Stimulated activated naive B cell treated with anti-CD40 and anti-IgM and Interleukin-4, amounts not matched to agents 10 μg/mL and 1 μg/mL and 100 μg/mL, for 72 hours (primary cell): ENCODE results near the gene TGIF2.
"Not testable (repeated sequence)": the region's sequence is repeated elsewhere in the genome, so short reads cannot be mapped to it uniquely, and the experiment has no call there.

Source experiments
- ATAC-seq, 2 donors: fragments of 150-1000 bp; cut with Tn5 transposase; replicated peaks; 2 replicates each; pipeline ENCODE4 v1.10.0; 2021; ENCODE audit warnings: moderate library complexity in 1 of 2
- DNase-seq: peaks from one replicate; pipeline ENCODE4 v3.0.0; 2021
- H3K27ac Mint-ChIP-seq: one replicate; pipeline ENCODE4 v1.8.0; 2022; ENCODE audit warnings: mild to moderate bottlenecking, mixed read lengths
- H3K27me3 Mint-ChIP-seq, 2 donors: one replicate each; pipeline ENCODE4 v1.8.0; 2022; ENCODE audit warnings: mixed read lengths in 2 of 2
- H3K36me3 Mint-ChIP-seq, 2 donors: one replicate each; pipeline ENCODE4 v1.8.0; 2022; ENCODE audit warnings: mixed read lengths in 2 of 2, mild to moderate bottlenecking in 1 of 2
- H3K4me1 Mint-ChIP-seq, 2 donors: one replicate each; pipeline ENCODE4 v1.8.0; 2022; ENCODE audit warnings: mixed read lengths in 2 of 2, mild to moderate bottlenecking in 1 of 2
- H3K4me3 Mint-ChIP-seq, 2 donors: one replicate each; pipeline ENCODE4 v1.8.0; 2022; ENCODE audit warnings: mild to moderate bottlenecking in 2 of 2, mixed read lengths in 2 of 2, moderate library complexity in 1 of 2
- H3K9me3 Mint-ChIP-seq, 2 donors: one replicate each; pipeline ENCODE4 v1.8.0; 2022; ENCODE audit warnings: mixed read lengths in 2 of 2, mild to moderate bottlenecking in 1 of 2

TGIF2 gene

DNA sequence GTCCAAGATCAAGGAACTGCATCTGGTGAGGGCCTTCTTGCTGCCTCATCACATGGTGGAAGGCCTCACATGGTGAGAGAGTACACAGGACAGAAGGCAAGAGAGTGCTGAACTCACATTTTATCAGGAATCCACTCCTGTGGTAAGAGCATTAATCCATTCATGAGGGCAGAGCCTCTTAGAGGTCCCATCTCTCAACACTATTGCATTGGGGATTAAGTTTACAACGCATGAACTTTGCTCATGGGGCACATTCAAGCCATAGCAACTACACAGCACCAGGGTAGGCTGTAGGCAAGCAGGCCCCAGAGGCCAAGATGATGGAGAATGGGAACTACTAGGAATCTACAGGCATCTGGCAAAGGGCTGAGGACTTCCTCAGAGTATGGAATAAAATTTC lies 10.0 kb upstream of the TGIF2 start:
- Mint-ChIP-seq H3K4me1 (no peaks in the 10 kb centered on the region), H3K9me3 (peaks cover 0 to 4% of the 10 kb centered on the region in 2 donors), H3K27ac (no peak overlapping the region), H3K4me3 (no peak overlapping the region), H3K36me3 (peaks cover 8 to 9% of the 10 kb centered on the region in 2 donors), H3K27me3 (no peaks in the 10 kb centered on the region)
- no peak for ATAC-seq
- no peak for DNase-seq

DNA sequence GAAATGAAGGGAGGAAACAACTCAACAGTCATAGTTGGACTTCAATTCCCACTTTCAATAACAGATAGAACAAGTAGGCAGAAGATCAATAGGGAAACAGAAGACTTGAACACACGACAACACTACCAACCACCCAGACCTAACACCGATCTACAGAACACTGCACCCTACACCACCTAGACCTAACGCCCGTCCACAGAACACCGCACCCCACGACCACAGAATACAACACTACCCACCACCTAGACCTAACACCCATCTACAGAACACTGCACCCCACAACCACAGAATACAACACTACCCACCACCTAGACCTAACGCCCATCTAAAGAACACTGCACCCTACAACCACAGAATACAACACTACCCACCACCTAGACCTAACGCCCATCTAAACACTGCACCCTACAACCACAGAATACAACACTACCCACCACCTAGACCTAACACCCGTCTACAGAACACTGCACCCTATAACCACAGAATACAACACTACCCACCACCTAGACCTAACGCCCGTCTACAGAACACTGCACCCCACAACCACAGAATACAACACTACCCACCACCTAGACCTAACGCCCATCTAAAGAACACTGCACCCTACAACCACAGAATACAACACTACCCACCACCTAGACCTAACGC lies 9.2 kb upstream of the TGIF2 start:
- not testable (repeated sequence) for DNase-seq, H3K36me3 Mint-ChIP-seq, ATAC-seq, H3K27me3 Mint-ChIP-seq, H3K4me1 Mint-ChIP-seq, H3K4me3 Mint-ChIP-seq, H3K27ac Mint-ChIP-seq, H3K9me3 Mint-ChIP-seq

DNA sequence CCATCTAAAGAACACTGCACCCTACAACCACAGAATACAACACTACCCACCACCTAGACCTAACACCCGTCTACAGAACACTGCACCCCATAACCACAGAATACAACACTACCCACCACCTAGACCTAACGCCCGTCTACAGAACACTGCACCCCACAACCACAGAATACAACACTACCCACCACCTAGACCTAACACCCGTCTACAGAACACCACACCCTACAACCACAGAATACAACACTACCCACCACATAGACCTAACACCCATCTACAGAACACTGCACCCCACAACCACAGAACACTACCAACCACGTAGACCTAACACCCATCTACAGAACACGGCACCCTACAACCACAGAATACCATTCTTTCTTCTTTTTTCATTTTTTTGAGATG lies 8.7 kb upstream of the TGIF2 start:
- not testable (repeated sequence) for ATAC-seq, H3K36me3 Mint-ChIP-seq, DNase-seq, H3K27ac Mint-ChIP-seq, H3K9me3 Mint-ChIP-seq, H3K27me3 Mint-ChIP-seq, H3K4me3 Mint-ChIP-seq, H3K4me1 Mint-ChIP-seq

DNA sequence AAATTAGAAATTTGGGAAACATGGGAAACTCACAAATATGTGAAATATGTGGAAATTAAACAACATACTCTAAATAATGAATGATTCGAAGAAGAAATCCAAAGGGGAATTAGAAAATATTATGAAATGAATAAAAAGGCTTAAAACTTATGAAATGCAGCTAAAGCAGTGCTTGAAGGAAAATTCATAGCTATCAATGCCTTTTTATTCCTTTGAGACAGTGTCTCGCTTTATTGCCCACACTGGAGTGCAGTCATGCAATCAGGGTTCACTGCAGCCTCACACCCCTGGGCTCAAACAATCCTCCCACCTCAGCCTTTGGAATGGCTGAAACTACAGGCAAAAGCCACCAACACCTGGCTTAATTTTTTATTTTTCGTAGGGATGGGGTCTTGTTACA lies 7.9 kb upstream of the TGIF2 start:
- no peaks in the 10 kb centered on the region for H3K4me1 Mint-ChIP-seq
- ATAC-seq = no peak
- peaks cover 0 to 4% of the 10 kb centered on the region in 2 donors for H3K9me3 Mint-ChIP-seq
- H3K27ac Mint-ChIP-seq = no peak overlapping the region
- DNase-seq = no peak
- H3K27me3 Mint-ChIP-seq = no peaks in the 10 kb centered on the region
- H3K4me3 Mint-ChIP-seq = no peak overlapping the region
- H3K36me3 Mint-ChIP-seq = peaks cover 7 to 8% of the 10 kb centered on the region in 2 donors

DNA sequence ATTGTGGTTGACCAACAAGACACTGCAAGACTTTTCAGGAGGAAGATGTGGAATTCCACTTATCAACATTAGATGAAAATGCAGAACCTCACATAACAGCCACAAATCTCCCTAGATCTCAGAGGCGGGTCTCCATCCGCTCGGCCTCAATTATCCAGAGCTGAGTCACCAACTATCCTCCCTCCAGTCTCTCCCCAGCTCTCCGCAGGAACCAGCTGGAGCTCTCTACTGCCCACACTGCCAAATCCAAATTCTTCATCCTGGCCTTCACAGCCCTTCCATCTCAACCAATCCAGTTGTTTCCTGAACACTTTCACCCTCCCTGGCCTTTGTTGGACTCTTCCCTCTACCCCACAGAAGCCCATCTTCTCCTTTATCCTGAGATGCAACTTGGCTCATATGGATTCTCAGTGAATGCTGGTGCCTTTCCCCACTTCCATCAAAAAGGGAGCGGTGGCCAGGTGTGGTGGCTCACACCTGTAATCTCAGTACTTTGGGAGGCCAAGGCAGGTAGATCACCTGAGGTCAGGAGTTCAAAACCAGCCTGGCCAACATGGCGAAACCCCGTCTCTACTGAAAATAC lies 3.5 kb upstream of the TGIF2 start:
- no peak overlapping the region for H3K4me3 Mint-ChIP-seq
- H3K27me3 Mint-ChIP-seq = no peaks in the 10 kb centered on the region
- DNase-seq (no peak), ATAC-seq (no peak)
- peaks cover 13 to 20% of the 10 kb centered on the region in 2 donors for H3K4me1 Mint-ChIP-seq
- peaks cover 0 to 2% of the 10 kb centered on the region in 2 donors for H3K9me3 Mint-ChIP-seq
- no peak overlapping the region for H3K27ac Mint-ChIP-seq
- H3K36me3 Mint-ChIP-seq = peaks cover 5 to 9% of the 10 kb centered on the region in 2 donors

DNA sequence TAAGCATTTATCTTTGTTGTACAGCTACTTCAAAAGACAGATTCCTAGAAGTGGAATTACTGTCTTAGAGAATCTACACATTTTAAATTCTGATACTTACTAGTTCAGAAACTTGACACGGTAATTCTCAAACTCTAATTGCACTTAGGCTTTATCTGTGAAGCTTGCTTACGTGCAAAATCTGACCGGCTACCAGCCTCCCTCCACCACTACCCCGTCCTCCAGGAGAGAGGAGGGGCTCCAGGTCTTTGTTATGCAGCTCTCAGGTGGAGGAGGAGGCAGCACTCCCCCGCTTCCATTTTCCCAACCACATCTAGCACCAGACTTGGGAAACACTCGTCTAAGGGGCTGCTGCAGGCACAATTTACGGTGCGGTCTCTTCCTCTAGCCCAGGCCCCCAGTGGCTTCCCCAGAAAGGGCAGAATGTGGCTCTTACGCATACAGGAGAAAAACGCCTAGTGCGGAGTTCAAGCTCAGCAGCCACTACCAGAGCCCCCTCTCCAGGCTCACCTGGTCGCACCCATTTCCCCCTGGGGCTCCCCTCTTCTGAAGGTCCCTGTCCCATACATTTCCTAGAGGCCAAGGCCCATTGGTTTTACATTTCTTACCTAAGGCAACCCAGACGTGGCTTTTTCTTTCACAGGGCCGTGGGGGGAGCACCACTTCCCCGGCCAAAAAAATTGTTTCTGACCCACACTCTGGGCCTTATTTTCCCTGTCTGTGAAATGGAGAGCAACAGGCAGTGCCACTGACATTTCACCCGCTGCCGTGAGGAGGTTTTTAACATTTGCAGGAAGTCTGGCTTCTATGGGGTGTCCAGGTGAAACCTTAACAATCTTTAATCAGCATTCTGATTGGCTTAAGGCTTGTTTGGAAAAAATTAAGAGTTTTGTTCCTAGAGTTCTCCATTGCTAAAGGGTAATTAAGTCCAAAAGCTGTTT lies 1.6 kb upstream of the TGIF2 start:
- DNase-seq (no peak), ATAC-seq (no peak)
- Mint-ChIP-seq H3K36me3 (peaks cover 3 to 11% of the 10 kb centered on the region in 2 donors), H3K4me3 (peak overlapping the region; percentile 86 to 88), H3K4me1 (peaks cover 27 to 36% of the 10 kb centered on the region in 2 donors), H3K27me3 (no peaks in the 10 kb centered on the region), H3K9me3 (no peaks in the 10 kb centered on the region), H3K27ac (peak overlapping the region; percentile 98)

DNA sequence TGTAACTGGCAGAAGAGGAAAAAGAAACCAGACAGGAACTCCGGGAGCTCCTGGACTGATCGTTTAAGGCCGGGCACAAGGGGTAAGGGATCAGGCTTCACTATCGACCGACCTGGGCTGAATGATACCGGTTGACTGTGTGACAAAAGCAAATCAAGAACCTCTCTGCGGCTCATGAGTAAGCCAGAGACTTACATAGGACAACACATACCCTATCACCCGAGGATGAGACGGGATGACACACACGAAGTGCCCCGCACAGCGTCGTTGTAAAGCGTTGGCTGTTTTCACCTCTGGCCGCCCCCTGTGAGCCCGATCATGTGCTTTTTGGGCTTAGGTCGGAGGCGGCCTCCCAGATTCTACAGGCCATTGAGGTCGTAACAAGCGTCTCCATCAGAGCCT lies 695 bp upstream of the TGIF2 start:
- Mint-ChIP-seq H3K27ac (peak overlapping the region; percentile 98), H3K9me3 (no peaks in the 10 kb centered on the region), H3K4me1 (peaks cover 27 to 36% of the 10 kb centered on the region in 2 donors), H3K4me3 (peak overlapping the region; percentile 86 to 88), H3K36me3 (peaks cover 3 to 11% of the 10 kb centered on the region in 2 donors), H3K27me3 (no peaks in the 10 kb centered on the region)
- ATAC-seq (peak; percentile 57 to 60), DNase-seq (peak; percentile 37)

DNA sequence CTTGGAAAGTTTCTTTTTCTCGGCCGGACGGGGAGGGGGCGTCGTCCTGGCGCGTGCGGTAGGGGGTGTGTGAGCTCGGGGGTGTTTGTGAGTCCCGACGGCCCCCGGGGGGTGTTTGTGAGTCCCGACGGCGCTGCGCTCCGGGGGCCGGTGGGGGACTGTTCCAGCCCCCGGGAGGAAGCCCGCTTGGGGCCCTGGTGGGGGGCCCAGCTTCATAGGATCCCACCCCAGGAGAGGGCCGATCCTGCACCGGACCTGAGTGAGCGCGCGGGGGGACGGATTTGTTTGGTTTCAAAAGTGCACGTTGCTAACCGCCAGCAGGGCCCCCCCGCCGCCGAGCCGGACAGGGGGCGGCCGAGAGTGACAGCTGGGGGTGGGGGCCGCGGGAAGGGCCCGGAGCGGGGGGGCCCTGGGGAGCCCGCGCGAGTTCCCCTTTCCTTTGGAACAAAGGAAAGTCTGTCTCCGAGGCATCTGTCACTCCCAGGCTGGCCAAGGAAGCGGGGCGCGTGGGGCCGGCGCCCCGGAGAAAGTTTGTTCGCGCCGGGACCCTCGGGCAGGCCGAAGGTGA lies 485 bp downstream of the TGIF2 start:
- H3K4me1 Mint-ChIP-seq = peaks cover 27 to 36% of the 10 kb centered on the region in 2 donors
- peaks cover 3 to 11% of the 10 kb centered on the region in 2 donors for H3K36me3 Mint-ChIP-seq
- H3K9me3 Mint-ChIP-seq = no peaks in the 10 kb centered on the region
- H3K4me3 Mint-ChIP-seq = peak overlapping the region; percentile 82 to 86
- no peaks in the 10 kb centered on the region for H3K27me3 Mint-ChIP-seq
- DNase-seq (peak; percentile 12), ATAC-seq (peak; percentile 3 to 13)
- H3K27ac Mint-ChIP-seq = peak overlapping the region; percentile 90

DNA sequence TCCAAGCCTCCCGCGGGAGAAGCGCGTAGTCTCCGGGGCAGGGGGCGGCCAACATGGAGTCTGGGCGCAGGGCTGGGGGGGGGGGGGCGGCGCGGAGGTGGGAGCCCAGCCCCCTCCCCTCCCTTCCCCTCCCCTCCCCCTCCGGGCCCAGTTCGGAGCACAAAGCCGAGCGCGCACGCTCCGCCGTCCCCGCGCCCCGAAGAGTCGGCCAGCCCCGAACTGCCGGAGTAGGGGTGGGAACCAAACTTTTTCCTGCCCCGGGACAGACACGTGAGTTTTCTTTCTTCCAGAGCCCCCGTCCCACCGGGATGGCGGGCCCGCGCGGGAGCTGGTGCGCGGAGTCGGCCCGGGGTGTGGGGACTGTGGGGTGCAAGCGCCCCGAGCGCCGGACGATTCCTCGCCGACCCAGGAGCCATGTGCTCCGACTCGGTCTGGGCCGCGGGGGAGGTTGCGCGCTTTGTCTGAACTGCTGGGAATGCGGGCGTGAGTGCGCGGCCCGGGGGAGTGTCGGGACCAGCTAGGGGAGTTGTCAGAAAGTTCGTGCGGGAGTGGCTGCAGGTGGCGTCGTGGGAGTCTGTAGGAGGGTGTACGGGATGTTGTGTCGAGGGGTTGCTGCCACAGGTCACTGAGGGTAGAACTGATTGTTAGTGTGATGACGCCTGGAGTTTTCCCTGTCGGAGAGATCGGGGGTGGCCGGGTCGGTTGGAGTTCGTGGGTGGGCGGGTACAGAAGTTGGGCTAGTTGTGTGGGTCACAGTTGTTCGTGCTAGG lies 1.2 kb downstream of the TGIF2 start:
- H3K36me3 Mint-ChIP-seq = peaks cover 5 to 15% of the 10 kb centered on the region in 2 donors
- peaks cover 27 to 36% of the 10 kb centered on the region in 2 donors for H3K4me1 Mint-ChIP-seq
- H3K27ac Mint-ChIP-seq = peak overlapping the region; percentile 94
- peak; percentile 25 to 29 for ATAC-seq
- peak overlapping the region; percentile 86 to 91 for H3K4me3 Mint-ChIP-seq
- H3K27me3 Mint-ChIP-seq = no peaks in the 10 kb centered on the region
- H3K9me3 Mint-ChIP-seq = no peaks in the 10 kb centered on the region
- DNase-seq = peak; percentile 31

DNA sequence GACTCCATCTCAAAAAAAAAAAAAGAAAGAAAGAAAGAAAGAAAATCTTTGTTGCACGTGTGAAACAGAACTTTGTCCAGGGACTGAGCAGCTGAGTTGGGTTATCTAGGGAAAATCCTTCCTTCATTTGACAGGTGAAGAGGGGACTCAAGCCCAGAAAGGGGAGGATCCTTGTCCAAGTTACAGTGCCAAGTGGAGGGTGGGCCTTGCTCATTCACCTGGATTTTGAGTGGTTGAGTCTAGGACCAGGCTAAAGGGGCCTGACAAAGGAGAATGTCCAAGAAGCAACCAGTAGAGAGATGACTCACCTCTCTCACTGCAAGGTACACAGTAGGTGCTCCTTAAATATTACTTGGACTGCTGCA lies 2.7 kb downstream of the TGIF2 start:
- H3K4me3 Mint-ChIP-seq = peak overlapping the region; percentile 86 to 91
- peak overlapping the region; percentile 94 for H3K27ac Mint-ChIP-seq
- H3K27me3 Mint-ChIP-seq = no peaks in the 10 kb centered on the region
- DNase-seq (no peak), ATAC-seq (no peak)
- H3K9me3 Mint-ChIP-seq = no peaks in the 10 kb centered on the region
- peaks cover 13 to 24% of the 10 kb centered on the region in 2 donors for H3K36me3 Mint-ChIP-seq
- H3K4me1 Mint-ChIP-seq = peaks cover 29 to 41% of the 10 kb centered on the region in 2 donors

DNA sequence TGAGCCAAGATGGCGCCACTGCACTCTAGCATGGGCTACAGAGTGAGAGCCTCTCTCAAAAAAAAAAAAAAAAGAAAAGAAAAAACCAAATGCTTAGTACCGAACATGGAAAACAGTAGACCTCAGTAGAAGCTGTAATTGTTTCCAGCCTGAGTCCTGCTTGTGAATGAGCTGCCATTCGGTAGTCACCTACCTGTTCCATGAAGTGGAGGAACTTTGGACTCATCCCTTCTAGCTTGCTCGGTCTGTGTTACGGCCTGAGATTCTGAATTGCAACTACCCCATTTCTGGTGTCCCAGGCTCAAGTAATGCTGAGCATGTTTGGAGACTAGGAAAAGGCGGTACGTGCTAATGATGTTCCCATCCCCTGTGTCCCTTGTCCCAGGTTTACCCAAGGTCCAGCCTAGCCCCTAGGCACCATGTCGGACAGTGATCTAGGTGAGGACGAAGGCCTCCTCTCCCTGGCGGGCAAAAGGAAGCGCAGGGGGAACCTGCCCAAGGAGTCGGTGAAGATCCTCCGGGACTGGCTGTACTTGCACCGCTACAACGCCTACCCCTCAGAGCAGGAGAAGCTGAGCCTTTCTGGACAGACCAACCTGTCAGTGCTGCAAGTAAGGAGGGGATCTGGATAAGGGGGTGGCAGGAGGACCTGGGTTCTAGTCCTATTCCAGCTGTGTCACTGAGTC lies 5.1 kb downstream of the TGIF2 start:
- H3K27ac Mint-ChIP-seq = no peak overlapping the region
- DNase-seq (no peak), ATAC-seq (no peak)
- no peaks in the 10 kb centered on the region for H3K9me3 Mint-ChIP-seq
- peaks cover 24 to 31% of the 10 kb centered on the region in 2 donors for H3K36me3 Mint-ChIP-seq
- peaks cover 21 to 26% of the 10 kb centered on the region in 2 donors for H3K4me1 Mint-ChIP-seq
- H3K4me3 Mint-ChIP-seq = no peak overlapping the region
- no peaks in the 10 kb centered on the region for H3K27me3 Mint-ChIP-seq

DNA sequence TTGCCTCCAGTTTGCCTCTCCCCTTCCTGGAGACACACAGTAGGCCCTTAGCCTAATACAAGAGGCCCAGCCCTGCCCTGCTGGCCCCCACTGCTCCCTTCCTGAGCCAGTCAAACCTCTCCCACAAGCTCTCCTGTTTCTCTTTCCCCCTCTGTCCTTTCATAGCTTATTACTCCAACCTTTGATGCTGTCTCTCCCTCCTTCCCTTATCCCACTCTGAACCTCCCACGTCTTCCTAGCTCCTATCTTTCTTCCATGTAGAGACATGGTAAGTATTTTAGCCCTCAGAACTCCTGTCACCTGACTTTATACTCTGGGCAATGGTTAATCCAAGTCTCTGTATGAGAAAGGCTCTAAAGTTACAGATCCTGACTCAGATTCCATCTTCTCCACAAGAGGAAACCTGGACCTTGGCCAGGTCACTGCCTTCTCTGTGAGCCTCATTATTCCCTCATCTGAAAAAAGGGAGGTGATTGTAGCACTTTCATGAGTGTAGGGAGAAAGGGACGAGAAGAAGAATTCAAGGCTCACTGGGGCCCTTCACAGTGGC lies 6.7 kb downstream of the TGIF2 start:
- Mint-ChIP-seq H3K9me3 (no peaks in the 10 kb centered on the region), H3K36me3 (peaks cover 26 to 31% of the 10 kb centered on the region in 2 donors), H3K4me1 (peaks cover 20 to 21% of the 10 kb centered on the region in 2 donors), H3K4me3 (no peak overlapping the region), H3K27me3 (no peaks in the 10 kb centered on the region), H3K27ac (peak overlapping the region; percentile 10)
- ATAC-seq = no peak
- DNase-seq = no peak

DNA sequence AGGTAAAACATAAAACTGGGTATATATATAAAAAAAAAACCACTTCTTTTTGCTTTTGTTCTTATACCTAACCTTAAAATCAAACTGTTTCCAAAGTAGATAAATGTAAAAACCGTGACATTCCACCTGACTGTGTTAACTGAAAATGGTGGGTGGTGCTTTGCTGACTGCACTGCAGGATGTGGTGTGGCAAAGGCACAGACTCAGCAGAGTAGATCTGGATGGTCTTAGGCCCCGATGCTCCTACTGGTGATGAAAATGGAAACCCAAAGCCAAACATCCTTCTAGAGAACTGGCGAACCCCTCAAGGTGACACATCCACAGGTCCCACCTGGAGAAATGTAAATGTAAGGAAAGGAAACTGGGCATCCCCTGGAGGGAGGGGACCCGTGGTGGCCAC lies 8.9 kb downstream of the TGIF2 start:
- no peak for DNase-seq
- no peak for ATAC-seq
- Mint-ChIP-seq H3K27ac (peak overlapping the region; percentile 14), H3K4me1 (peaks cover 14 to 16% of the 10 kb centered on the region in 2 donors), H3K4me3 (no peak overlapping the region), H3K9me3 (peaks cover 0 to 2% of the 10 kb centered on the region in 2 donors), H3K36me3 (peaks cover 30 to 35% of the 10 kb centered on the region in 2 donors), H3K27me3 (no peaks in the 10 kb centered on the region)
